ENCODE measurements around the gene NAT8L. TPM values are rescaled to one million over a fixed set of nuclear protein-coding genes. Genes with fewer than 3 reads are reported as not detected.
A peak's percentile ranks its signal among the peaks of the same experiment; 100 is the strongest.

NAT8L gene
- total RNA-seq, 1 experiment from 2014 or later, result not detected

DNA sequence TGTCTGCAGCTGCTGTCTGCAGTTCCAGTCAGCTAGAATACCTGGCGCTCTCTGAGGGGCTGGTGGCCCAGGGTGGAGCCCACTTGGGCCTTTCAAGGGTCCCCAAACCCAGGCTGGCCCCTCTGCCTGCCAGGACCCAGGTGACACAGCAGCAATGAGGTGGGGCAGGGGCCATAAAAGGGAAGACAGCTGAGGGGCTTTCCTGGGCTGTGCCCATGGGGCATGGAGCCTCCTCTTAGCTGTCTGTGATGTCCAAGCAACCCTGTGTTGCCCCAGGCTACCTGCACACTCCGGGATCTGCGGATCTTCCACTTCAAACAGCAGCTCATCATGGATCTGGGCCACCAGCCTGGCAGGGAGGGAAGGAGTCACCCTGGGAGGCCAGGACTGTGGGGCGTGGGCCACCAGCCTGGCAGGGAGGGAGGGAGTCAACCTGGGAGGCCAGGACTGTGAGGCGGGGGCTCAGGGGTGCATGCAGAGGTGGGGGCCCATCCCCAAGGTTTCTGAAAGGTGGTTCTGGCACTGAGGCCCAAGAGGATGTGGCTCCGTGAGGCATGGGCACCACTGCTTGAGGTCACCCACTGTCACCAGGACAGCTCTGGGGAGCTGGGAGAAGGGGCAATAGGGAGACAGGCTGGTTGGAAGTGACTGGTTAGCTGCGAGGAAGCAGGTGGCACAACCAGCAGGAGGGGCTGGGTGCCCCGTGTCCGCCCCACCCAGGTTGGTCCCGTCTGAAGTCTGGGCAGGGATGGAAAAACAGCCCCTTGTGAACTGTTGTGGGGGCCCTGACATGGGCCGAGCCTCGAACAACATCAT is 16.3 kb downstream of the NAT8L start:
- no peak for DNase-seq (ENCODE audit: low spot score)

DNA sequence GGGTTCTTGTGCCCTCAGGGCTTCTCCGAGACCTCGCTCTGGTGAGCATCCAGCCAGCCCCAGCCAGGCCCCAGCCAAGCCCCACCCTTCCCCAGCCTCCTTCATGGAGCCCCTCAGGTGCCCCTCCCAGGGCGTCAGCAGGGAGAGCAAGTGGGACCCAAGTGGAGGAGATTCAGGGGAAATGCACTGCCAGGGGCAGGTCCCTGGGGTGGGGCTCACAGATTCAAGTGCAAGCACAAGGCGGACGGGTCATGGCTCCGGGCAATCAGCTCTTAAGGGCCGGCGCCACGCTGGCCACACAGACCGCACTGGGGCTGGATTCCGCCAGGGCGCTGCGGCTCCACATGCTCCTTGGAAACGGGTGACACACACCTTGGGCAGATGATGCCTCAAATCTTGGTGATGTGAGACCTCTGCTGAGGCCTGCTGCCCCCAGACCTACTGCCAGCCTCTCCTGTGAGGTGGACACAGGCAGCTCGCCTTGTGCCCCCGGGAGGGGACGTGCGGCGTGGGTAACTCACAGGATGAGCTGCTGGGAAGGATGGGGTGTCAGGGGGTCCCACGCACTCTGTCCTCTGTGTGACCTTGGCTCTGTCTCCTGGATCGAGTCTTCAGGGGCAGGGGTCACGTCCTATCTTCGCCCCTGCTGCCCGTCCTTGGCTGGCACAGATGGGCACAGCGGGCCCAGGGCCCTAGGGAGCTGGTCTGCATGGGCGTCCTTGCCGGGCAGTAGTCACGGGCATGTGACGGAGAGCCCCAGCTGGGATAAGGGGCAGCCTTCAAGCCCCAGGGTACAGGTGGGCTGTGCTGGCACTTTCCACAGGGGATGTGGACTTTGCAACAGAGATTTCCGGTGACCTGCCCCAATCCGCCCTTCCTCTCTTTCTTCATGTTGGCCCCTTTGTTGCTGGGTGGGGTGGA is 17.1 kb downstream of the NAT8L start:
- no peak for DNase-seq (ENCODE audit: low spot score)

DNA sequence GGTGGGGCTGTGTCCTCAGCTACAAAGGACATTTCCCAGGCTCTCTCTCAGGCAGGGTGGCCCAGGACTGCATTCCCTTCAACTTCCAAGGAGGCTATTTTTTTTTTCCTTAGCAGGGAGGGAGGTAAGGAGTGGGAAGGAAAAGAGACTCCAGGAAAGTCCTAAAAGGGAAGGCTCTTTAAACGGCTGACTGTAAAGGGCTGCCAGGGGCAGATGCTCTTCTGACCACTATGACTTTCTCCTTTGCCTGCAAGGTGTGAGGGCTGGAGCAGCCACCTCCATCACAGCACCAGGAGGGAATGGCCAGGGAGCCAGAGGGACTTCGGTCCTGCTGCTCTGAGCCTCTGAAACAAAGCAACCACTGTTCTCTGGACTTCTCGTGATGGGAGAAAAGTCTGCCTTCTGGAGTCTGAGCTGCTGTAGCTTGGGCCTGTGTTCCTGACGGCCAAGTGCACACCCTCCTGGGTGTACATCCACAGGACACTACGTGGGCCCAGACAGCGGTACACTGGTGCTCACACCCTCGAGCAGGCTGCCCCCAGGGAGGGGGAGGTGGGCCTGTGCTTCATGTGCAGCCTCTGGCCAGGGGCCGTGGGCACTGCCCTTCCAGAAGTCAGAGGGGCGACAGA is 17.9 kb downstream of the NAT8L start:
- DNase-seq (ENCODE audit: low spot score), result peak; percentile 25

DNA sequence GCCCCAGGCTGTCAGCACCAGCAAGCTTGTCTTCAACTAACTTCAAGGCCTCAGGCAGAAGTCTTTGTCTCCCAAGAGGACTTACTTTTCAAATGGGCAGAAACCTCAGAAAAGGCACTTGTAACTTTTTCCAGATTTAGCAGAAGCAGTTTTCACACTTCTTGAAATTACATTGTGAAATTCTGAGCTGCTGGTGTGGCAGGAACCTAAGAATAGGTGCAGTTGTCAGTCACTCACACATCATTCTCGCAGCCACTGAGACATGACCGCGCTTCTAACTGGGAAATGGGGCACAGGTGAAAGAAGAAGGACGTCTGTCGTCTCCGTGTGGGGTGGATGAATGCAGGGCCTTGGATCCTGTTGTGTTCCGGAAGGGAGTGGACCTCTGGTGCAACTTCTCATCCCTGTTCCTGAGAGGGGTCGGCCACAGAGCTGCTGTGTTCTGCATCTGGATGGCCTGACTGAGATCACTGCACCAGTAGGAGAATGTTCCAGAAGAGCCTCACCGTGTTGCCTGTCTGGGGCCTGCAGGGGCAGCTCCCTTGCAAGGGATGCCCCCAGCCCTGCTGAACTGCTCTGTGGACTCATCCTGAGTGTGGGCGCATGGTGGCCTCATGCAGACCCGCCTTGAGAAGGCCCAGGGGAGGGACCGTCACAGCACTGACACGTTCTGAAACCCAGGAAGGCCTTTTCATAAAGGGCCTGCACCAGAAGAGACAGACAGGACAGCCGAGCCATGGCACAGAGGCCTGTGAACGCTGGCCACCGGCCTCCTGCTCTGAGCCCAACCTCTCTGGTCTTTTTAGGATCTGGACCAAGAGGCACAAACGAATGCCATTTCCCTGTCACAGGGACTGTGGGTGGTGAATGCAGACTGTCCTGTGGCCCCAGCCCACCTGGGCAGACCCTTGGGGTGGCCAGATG is 18.7 kb downstream of the NAT8L start:
- DNase-seq (ENCODE audit: low spot score), result no peak

DNA sequence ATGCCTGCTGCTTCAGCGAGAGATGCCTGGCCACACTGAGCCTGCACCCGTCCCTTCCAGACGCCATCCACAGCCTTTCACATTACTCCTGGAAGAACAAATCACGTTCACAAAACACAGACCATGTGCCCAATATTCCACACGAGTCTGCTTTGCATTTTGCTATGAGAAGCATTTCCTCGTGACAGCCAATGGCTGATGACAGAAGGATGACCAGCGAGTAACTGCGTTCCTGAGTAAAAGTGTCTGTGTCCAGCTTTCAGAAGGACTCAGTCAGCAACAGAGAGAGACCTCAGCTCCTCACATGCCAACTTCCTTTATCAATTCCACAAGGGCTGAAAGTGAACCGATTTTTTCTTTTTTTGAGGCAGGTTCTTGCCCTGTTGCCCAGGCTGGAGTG is 19.5 kb downstream of the NAT8L start:
- DNase-seq (ENCODE audit: low spot score), result no peak

DNA sequence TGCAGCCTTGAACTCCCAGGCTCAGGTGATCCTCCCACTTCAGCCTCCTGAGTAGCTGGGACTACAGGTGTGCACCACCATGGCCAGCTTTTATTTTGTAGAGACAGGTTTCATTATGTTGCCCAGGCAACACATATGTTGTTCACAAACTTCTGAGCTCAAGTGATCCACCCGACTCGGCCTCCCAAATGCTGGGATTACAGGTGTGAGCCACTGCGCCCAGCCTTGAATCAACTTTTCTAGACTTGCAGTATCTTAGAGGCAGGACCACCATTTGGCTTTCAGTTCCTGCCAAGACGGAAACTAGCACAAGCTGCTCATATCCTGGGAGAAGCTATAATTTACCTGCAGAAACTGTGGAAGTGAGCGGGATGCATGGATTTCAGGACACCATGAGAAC is 19.9 kb downstream of the NAT8L start:
- DNase-seq (ENCODE audit: low spot score), result no peak

DNA sequence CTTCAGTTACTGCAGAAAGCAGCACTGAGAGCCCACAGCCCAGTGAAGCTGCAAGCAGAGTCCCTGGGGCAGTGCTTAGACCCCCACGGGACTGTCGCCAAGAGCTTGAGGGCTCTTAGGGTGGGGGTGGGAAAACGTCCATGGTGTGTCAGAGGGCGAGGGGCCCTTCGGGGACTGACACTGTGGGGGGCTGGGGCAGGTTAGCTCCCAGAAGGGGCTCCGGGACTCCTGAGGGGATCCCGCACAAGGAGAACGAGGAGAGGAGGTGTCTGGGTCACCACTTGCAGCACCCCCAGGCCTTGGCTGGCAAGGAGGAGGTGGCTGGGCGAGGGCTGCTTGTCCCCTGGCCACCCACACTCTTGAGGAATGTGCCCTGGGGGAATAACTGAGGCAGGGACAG is 20.8 kb downstream of the NAT8L start:
- DNase-seq (ENCODE audit: low spot score), result no peak

DNA sequence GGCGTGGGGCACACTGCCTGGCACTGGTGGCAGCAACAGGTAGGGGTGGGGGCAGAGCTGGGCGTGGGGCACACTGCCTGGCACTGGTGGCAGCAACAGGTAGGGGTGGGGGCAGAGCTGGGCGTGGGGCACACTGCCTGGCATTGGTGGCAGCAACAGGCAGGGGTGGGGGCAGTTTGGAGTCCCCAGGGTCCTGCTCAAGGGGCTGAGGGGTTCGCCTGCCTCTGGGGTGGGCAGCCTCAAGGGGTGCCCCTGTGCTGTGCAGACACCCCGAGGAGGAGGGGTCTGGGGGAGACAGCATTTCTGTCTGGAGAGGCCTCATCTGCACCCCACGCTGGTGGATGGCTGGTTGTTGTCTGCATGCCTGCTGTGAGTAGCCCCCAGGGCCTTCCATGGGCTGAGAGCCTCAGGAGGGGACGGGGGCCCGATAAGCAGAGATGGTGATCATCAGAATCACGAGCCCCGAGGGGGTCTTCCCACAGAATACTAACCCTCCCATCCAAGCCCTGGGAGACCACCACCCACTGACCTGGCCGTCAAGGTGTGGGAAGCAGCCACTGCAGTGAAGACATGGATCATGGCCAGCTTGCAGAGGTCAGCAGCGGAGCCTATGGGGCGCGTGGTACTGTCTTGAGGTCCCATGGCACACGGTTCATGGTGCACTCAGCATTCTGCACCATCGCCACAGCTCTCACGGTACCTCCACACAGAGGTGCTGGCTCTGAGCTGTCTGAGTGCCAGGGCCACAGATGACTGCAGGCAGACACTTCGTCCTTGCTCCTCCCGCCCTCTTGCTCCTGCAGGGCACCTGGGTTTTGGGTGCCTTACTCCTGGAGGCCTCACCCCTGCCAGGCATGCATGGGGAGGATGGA is 21.5 kb downstream of the NAT8L start:
- no peak for DNase-seq (ENCODE audit: low spot score)

DNA sequence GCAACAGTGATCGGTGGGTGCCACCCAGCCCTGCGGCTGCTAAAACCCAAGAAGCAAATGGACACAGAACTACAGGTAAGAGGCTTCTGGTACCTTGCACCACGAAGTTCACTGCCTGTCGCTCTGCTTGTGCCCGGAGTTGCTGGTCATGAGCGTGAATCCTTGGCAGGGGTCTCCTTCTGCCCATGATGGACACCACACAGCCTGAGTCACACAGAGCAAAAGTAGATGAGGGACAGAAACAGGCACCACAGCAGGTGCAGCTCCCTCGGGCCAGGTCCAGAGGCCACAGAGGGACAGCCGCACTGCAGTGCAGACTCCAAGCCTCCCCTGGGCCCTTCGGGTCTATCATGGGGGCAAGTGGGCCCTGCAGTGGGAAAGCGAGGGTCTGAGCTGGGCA is 22.4 kb downstream of the NAT8L start:
- no peak for DNase-seq (ENCODE audit: low spot score)

DNA sequence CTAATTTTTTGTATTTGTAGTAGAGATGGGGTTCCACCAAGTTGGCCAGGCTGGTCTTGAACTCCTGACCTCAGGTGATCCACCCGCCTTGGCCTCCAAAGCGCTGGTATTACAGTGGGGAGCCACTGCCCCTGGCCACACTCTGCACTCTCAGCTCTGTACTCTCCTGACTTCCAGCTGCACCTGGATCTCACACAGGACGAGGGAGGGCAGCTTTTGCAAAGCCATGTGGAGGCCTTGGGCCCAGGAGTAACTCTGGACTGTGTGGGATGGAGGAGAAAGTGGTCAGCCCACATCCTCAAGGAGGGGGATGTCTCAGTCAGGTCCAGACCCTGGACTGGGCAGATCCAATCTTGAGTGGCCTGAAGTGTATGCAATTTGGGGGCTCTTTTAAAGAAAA is 23.0 kb downstream of the NAT8L start:
- no peak for DNase-seq (ENCODE audit: low spot score)

DNA sequence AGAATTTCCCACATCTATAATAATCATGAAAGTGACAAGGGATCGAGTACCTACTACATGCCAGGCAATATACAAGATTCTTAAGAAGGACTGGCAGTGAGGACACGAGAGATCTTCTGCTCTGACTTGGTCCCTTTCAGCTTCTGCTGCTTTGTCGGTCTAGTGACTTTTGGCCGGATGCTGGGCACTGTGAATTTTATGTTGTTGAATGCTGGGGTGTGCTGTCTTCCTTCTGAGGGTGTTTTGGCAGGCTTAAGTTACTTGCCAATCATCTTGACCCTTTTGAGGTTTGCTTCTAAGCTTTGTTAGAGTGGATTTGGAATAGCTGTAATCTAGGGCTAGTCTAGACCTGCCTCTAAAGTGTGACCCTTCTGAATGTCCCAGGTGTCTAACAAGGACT is 23.5 kb downstream of the NAT8L start:
- no peak for DNase-seq (ENCODE audit: low spot score)

DNA sequence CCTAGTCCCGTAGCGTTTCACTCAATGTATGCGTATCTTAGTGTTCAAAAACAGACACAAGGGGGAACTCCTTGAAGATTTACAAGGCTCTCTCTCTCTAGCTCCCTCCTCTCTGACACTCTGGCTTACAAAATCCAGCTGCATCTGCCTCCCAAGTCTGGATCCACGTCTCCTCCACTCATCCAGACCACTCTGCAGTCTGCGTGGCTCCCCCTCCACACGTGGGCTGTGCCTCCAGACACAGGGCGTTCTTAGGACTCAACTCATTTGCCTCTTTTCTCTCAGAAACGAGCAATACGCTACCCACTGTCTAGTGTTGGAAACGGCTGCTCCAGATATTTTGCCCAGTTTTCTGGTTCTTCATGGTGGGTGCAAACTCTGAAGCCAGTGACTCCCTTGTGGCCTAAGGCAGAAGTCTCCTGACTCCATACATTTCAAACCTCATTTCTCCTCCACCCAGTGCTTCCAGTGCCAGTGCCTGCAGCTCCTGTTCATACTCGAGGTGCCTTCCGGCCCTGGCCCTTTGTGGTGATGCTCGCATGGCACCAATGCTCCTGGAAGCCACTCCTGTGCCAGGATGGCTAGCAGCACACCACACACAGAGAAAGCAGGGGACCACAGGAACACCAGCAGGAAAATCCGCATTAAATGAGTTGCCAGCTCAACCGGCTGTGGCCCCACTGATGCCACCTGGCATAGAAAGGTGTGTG is 24.1 kb downstream of the NAT8L start:
- no peak for DNase-seq (ENCODE audit: low spot score)

DNA sequence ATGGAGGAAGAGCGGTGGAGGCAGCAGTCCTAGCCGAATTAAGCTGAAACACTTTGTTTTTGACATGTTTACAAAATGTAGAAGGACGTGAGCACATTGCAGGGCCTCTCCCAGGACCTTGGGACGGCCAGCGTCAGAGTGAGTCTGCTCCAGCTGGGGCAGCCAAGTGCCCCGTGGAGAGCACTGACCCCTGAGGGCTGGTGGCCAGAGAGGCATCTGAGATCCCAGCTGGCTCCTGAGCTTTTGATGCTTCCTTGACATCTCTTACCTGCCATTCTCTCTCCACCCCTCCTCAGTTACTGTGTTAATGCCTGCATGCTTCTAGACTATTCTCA is 24.7 kb downstream of the NAT8L start:
- no peak for DNase-seq (ENCODE audit: low spot score)

DNA sequence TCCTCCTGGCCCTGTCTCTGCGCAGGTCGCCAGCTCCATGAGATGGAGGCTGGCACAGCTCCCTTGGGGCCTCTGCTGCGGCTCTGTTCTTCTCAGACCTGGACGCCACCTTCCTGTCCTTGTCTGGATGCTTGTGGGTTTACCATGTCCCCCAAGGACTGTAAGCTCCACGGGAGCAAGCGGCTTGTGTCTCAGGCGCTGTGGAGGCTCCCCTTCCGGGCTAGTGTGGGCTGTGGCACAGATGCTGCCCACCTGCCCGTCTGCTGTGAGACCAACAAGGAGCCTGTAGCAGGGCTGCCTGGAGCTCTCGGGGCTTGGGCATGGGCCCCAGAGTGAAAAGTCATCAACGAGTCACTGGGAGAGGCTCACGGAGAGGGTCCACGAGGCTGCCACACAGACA is 25.2 kb downstream of the NAT8L start:
- no peak for DNase-seq (ENCODE audit: low spot score)

DNA sequence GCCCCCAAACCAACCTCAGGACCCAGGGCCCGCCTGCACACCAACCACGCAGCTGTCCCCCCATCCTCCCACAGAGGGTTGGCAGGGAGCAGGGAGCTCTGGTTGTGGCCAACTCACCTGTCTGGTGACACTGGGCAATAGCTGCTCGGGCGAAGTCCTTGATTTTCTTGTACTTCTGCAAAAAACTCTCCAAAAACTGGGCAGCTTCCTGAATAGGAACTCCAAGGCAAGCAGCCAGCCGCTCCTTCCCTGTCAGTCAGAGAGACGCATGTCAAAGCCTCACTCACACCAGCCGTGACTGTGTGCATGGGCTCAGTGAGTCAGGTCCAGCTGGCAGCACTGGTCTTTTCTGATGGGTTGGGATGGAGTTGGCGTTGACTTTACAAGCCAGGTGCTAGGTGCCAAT is 26.4 kb downstream of the NAT8L start:
- DNase-seq (ENCODE audit: low spot score), result no peak

DNA sequence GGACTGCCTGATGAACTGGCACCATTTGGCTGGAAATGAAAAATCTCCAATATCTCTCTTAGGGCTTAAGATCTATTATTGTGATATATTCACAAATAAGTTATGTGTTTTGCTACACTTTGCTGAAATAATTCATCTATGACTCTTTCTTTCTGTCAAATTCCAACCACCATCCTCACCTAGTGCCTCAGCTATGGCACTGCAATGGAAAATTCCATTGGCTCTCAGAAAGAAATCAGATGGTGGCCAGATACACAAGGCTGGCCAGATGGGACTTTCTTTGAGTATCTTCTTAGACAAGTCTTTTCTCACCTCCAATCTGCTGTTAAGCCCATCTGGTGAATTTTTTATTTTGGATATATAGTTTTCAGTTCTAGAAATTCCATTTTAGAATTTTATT is 28.0 kb downstream of the NAT8L start:
- peak; percentile 14 for DNase-seq (ENCODE audit: low spot score)

DNA sequence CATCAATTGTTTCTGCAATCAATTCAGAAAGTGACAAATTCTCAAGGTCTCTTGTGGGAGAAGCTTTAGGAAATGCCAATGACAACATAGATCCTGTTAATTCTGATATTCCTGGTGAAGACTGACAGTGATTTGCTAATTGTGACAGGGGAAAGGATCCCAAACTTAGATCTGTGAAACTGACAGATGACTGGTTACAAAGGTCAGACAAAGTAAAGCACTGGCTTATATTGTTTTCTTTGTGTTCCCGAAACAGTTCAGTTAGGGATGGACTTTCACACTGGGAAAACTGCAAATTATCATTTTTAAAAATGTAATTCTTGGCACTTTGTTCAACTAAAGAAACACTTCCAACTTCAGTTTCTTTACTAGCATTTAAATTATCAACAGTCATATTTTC is 30.1 kb downstream of the NAT8L start:
- no peak for DNase-seq (ENCODE audit: low spot score)

DNA sequence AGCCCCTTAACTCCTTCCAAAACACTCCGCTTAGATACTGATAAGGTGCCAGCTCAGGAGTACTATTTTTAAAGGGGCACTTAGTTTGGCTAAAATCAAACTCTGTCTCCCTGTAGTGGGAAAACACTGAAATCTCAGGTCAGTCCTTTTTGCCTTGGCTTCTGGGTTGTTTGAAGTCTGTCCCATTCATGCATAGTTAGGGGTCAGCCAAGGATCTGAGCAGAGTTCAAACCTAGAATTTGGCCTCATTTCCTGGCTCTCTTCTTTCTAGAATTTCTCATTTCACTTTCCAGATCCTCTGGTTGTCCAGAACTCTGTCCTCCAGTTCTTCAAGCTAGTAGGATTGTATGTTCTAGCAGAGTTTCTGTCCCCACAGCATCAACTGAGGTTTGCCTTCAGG is 31.5 kb downstream of the NAT8L start:
- DNase-seq (ENCODE audit: low spot score), result no peak

DNA sequence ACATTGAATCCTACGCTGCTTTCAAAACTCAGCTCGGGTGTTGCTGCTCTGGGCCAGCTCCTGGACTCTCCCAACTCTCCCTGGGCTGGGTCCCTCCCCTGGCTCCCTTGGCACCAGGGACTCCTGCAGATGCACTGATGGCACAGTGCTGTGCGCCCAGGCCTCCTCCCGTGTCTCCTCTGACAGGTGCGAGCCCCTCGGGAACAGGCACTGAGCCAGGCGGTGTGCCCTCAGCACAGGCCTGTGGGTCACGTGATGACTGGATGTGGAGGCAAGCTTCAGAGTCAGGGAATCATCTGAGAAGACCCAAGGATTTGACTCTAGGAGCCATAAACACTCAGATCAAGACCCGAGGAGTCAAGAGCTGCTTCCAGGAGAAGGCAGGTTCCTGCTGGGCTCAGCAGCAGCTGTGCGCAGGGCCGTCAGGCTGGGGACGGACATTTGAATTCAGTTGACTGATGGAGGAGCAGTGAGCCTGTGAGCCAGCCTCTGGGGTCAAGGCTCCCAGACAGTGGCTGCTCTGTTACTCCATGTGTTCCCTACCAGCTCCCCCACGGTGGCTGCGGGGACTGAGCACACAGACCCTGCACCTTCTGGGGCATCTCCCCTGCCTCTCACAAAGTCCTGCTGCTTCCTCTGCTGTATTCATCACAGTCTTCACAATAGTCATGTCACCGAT is 33.0 kb downstream of the NAT8L start:
- no peak for DNase-seq (ENCODE audit: low spot score)

Measured in HT-29 (cell line).